Left hindlimb (tissue), 1 donor: ENCODE data around the gene TMEM92.

Source experiments
- DNase-seq: peaks from one replicate; pipeline ENCODE4 v3.0.0-alpha.2; 2018

TMEM92 gene

GRCh38 chr17:50274142-50274896 is at the start of gene TMEM92:
Gene TMEM92, plus strand, starts transcription at chr17:50274466. Its CDS starts 36 bp downstream, at chr17:50274502.
- no peak for DNase-seq

DNA sequence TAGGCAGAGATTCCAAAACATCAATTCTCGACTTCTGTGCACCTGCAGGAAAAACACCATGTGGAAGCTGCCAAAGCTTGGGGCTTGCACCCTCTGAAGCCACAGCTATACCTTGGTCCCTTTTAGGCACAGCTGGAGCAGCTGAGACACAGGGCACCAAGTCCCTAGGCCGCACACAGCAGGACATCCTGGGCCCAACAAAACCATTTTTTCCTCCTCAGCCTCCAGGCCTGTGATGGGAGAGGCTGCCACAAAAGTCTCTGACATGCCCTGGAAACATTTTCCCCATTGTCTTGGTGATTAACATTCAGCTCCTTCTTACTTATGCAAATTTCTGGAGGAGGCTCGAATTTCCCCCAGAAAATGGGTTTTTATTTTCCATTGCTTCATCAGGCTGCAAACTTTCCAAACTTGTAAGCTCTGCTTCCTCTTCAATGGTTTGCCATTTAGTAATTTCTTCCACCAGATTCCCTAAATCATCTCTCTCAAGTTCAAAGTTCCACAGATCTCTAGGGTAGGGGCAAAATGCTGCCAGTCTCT is 48.5 kb upstream of the TMEM92 start:
- no peak for DNase-seq

DNA sequence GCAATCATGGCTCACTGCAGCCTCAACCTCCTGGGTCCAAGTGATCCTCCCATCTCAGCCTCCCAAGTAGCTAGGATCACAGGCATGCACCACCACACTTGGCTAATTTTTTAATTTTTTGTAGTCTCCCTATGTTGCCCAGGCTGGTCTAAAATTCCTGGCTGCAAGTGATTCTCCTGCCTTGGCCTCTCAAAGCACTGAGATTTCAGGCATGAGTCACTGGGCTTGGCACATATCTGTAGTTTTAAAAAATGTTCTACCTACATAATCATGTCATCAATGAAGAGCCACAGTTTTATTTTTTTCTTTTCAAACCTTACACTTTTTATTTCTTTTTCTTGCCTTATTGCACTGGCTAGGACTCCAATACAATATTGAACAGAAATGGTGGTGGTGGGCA is 39.7 kb upstream of the TMEM92 start:
- DNase-seq: no peak

GRCh38 chr17:50237901-50238300 is 36.4 kb upstream of the TMEM92 start:
- DNase-seq: no peak

DNA sequence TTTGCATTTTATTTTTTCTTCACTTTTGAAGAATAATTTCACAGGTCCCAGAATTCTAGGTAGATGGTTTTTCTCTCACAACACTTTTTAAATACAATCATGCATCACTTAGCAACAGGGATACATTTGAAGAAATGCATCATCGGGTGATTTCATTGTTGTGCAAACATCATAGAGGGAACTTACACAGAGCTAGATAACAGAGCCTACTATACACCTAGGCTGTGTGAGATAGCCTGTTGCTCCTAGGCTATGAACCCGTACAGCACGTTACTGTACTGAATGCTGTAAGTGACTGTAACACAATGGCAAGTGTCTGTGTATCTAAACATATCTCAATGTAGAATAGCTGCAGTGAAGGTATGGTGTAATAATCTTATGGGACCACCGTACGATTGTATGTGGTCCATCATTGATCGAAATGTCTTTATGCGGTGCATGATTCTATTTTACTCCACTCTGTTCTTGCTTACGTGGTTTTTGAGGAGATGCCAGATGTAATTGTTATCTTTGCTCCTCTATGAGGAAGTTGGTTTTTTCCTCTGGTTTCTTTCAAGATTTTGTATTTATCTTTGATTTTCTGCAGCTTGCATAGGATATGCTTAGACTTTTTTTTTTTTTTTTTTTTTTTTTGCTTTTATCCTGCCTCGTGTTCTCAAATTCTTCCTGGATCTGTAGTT is 35.5 kb upstream of the TMEM92 start:
- no peak for DNase-seq

DNA sequence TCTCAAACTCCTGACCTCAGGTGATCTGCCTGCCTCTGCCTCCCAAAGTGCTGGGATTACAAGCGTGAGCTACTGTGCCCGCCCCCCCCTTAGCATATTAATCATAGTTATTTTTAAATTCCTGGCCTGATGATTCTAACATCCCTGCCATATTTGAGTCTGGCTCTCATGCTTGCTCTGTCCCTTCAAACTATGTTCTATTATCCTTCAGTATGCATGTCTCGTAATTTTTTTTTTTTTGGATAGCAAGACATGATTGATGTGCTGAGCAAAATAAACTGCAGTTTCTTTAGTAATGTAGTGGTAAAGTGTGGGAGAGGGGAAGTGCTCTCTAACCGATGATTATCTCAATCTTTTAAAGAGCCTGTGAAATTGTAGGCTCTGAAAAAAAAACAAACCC is 34.3 kb upstream of the TMEM92 start:
- no peak for DNase-seq

DNA sequence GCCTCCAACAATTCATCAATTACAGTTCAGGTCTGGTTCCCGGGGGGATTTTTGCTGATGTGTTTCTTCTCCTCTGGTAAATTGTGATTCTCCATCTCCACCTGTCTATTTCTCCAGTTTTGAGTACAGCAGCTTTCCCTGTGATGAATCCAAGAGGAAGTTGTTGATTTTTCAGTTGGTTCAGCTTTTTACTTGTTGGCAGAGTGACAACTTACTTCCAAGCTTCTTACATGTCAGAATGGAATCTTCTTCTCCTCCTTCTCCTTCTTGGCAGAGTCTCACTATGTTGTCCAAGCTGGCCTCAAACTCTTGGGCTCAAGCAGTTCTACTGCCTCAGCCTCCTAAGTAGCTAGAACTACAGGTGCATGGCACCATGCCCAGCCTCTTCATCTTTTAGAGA is 33.4 kb upstream of the TMEM92 start:
- no peak for DNase-seq

- no peak for DNase-seq
Measured at GRCh38 chr17:50241431-50241830, 32.8 kb upstream of the TMEM92 start.

GRCh38 chr17:50244771-50245170 is 29.5 kb upstream of the TMEM92 start:
- no peak for DNase-seq

DNA sequence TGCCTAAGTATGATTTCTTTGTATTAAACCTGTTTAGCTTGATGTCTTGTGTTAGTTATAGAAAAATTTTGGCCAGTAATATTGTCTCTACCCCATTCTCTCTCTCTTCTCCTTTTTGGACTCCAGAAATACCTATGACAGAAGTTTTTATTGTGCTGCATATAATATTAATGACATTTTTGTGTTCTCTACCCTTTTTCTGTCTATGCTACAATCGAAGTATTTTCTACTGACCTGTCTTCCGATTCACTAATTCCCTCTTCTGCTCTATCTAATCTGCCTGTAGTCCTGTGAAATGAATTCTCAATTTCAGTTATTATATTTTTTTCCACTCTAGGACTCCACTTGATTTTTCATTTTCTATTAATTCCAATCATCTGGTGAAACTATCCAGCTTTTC is 26.0 kb upstream of the TMEM92 start:
- no peak for DNase-seq

GRCh38 chr17:50252781-50253180 is 21.5 kb upstream of the TMEM92 start:
- DNase-seq: no peak

DNA sequence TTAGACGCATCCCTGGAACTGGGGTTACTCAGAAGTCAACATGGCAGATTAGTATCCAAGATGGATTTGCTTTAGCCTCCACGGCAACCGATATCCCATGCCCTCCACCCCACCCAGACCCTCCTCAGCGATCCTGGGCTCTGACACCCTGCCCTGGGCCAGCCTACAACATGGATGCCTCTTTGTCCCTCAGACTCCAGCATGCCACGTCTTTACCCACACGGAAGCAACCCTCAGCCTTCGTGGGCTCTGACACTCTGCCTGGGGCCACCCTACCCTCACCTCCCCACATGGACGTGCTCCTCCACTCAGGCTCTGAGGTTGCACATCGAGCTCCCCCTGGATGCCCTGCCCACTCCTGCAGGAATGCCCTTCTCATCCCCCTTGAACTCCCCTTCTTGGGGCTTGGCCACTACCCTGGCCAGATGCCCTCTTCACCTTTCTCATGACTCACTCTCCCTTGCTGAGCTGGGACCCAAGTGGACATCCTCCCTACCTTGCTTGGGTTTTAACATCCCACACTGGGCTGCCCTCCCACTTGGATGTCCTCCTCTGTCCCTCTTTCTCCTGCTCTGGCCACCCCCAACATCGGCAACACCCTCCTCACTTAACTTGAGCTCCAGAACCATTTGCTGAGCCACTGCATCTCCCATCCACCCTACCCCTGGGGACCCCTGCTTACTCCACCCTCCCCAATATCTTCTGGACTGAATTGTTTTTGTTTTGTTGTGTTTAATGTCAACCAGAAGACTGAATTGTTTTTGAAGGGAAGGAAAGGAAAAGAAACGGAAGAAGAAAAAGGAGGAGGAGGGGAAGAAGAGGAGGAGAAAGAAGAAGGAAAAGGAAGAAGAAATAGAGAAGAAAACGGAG is 18.3 kb upstream of the TMEM92 start:
- peak; percentile 34 for DNase-seq

GRCh38 chr17:50256826-50257618 is 17.2 kb upstream of the TMEM92 start:
- DNase-seq: no peak

DNA sequence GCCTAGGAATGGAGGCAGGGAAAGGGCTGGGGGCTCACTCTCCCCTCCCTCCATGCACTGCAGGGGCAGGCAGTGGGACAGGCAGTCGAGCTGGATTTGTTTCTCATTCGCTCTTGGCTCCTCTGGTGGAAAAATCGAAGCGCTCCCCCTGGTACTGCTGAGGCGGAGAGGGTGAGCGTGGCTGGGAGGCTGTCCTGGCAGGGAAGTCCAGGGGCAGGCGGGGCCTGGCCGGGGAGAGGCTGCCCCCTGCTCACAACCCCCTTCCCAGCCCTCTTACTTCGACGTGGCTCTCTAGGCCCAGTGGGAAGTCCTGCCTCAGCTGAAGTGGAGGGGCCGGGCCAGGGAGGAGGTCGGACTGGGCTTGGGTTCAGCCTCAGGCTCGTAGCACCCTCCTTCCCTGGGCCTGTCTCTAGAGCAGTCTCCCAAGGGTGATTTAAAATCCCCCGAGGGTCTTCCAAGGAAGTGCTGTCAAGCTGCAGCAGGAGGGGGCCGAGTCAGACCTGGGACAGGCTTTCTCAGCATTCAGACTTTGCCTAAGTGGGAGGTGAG is 16.5 kb upstream of the TMEM92 start:
- DNase-seq: peak; percentile 96

GRCh38 chr17:50258647-50259476 is 15.4 kb upstream of the TMEM92 start:
- DNase-seq: peak; percentile 90

- DNase-seq: peak; percentile 89
Measured at GRCh38 chr17:50259477-50260324, 14.6 kb upstream of the TMEM92 start.

- no peak for DNase-seq
Measured at GRCh38 chr17:50260501-50260911, 13.8 kb upstream of the TMEM92 start.

GRCh38 chr17:50261051-50261915 is 13.0 kb upstream of the TMEM92 start:
- DNase-seq: no peak
